DMS 273 (cell line): ENCODE results near the gene TGFBR3.

ENCODE experiments used
- DNase-seq: peaks from one replicate; lab custom pipeline; 2025; ENCODE audit not compliant: unreplicated experiment; lab: John Stamatoyannopoulos, UW

The TGFBR3 gene

GRCh38 chr1:91699339-91699974 lies 186.5 kb downstream of the TGFBR3 start:
- no peak for DNase-seq

- DNase-seq, result no peak
These were observed 188.1 kb downstream of the TGFBR3 start for GRCh38 chr1:91697861-91698260.

- no peak for DNase-seq
These were observed 188.5 kb downstream of the TGFBR3 start for GRCh38 chr1:91697416-91697815.

GRCh38 chr1:91696321-91696720 lies 189.6 kb downstream of the TGFBR3 start:
- no peak for DNase-seq

- no peak for DNase-seq
These were observed 192.4 kb downstream of the TGFBR3 start for GRCh38 chr1:91693557-91693956.

GRCh38 chr1:91691525-91691924 lies 194.4 kb downstream of the TGFBR3 start:
- DNase-seq, result no peak

GRCh38 chr1:91689641-91690481 lies 196.1 kb downstream of the TGFBR3 start:
- no peak for DNase-seq

- peak; percentile 16 for DNase-seq
These were observed 198.5 kb downstream of the TGFBR3 start for GRCh38 chr1:91687452-91687851.

- no peak for DNase-seq
These were observed 200.0 kb downstream of the TGFBR3 start for GRCh38 chr1:91685994-91686393.

GRCh38 chr1:91684481-91685196 lies 201.3 kb downstream of the TGFBR3 start:
- DNase-seq, result peak; percentile 8

GRCh38 chr1:91683598-91683951 lies 202.4 kb downstream of the TGFBR3 start:
- DNase-seq, result no peak

GRCh38 chr1:91682882-91683597 lies 202.9 kb downstream of the TGFBR3 start:
- no peak for DNase-seq

- peak; percentile 74 for DNase-seq
These were observed 205.3 kb downstream of the TGFBR3 start for GRCh38 chr1:91680556-91681155.

- no peak for DNase-seq
These were observed 206.5 kb downstream of the TGFBR3 start for GRCh38 chr1:91679446-91679845.

- no peak for DNase-seq
These were observed 209.9 kb downstream of the TGFBR3 start for GRCh38 chr1:91676030-91676429.

- no peak for DNase-seq
These were observed 211.8 kb downstream of the TGFBR3 start for GRCh38 chr1:91674107-91674506.

GRCh38 chr1:91673613-91674012 lies 212.3 kb downstream of the TGFBR3 start:
- no peak for DNase-seq

GRCh38 chr1:91672601-91673161 lies 213.3 kb downstream of the TGFBR3 start:
- DNase-seq, result no peak

GRCh38 chr1:91670781-91671180 lies 215.2 kb downstream of the TGFBR3 start:
- DNase-seq, result no peak

- no peak for DNase-seq
These were observed 216.2 kb downstream of the TGFBR3 start for GRCh38 chr1:91669584-91670350.
